GM12864 (cell line): ENCODE data around the gene GAS2L1.

Source experiments
- DNase-seq: peaks from one replicate; pipeline ENCODE4 v3.0.0-alpha.2; 2011; ENCODE audit warnings: low read depth
- H3K4me3 ChIP-seq: 2 replicates; pipeline ENCODE4 v1.5.1; 2011; ENCODE audit warnings: mild to moderate bottlenecking, low read depth, low read length, control low read depth
- TF ChIP-seq, protein P1 (sequence below): IDR thresholded peaks from 2 replicates; pipeline ENCODE4 v1.5.1; 2011; ENCODE audit warnings: low read depth, mild to moderate bottlenecking, moderate library complexity, low read length, control low read depth, inconsistent platforms; ENCODE audit errors: missing control alignments

GAS2L1 gene

DNA sequence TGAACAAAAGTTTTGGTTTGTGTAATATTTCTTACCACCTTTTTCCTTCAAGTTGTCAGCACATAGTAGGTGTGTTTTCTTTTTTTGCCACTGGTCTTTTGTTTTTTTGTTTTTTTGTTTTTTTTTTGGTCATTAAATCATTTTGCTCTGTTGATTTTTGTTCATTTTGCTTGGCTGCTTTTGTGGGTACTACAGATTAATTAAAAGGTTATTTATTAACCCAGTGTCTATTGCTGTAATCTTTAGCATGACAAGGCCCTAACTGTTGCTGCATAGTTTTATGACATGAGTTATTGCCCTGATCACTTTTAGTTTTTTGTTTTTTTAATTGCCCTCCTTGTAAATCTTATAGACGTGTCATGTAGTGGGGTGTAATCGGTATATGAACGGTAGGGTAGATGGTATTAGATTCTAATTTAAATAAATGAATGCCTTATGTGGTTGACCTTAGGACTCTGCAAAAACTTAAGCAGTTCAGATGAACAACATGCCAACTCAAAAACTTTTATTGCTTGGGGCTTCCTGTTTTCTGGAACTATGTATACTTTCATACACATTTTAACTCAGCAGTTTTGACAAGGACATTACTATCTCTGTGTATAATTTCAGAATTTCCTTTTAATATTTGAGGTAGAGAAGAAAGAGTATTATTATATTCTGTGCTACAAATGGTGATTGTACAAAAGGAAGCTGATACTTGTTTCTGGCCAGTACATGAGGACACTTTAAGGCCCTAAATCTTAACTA is 30.5 kb upstream of the GAS2L1 start:
- TF ChIP-seq, protein P1, sequence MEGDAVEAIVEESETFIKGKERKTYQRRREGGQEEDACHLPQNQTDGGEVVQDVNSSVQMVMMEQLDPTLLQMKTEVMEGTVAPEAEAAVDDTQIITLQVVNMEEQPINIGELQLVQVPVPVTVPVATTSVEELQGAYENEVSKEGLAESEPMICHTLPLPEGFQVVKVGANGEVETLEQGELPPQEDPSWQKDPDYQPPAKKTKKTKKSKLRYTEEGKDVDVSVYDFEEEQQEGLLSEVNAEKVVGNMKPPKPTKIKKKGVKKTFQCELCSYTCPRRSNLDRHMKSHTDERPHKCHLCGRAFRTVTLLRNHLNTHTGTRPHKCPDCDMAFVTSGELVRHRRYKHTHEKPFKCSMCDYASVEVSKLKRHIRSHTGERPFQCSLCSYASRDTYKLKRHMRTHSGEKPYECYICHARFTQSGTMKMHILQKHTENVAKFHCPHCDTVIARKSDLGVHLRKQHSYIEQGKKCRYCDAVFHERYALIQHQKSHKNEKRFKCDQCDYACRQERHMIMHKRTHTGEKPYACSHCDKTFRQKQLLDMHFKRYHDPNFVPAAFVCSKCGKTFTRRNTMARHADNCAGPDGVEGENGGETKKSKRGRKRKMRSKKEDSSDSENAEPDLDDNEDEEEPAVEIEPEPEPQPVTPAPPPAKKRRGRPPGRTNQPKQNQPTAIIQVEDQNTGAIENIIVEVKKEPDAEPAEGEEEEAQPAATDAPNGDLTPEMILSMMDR: no peak
- no peak for DNase-seq

GRCh38 chr22:29277927-29278326 is 28.5 kb upstream of the GAS2L1 start:
- no peak overlapping the region for H3K4me3 ChIP-seq
- DNase-seq: no peak
- TF ChIP-seq, protein P1: no peak

More for the DNA sequence above, 30.5 kb upstream of the GAS2L1 start:
- H3K4me3 ChIP-seq: no peak overlapping the region

DNA sequence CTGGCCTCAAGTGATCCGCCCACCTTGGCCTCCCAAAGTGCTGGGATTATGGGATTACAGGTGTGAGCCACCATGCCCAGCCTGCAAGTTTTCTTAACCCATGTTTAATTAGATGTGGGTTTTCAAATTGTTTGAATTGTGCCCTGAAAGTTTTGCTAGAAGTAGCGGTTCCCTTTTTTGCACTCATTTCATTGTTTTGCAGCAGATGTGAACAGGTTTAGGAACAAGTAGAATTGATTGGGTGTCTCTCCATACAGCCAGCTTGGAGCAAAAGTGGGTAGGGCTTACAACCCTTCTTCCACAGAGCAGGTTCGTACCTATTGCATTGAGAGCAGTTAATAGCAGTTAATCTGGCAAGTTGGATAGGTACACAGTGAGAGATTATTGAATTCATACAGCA is 22.3 kb upstream of the GAS2L1 start:
- TF ChIP-seq, protein P1: no peak
- no peak for DNase-seq
- no peak overlapping the region for H3K4me3 ChIP-seq

DNA sequence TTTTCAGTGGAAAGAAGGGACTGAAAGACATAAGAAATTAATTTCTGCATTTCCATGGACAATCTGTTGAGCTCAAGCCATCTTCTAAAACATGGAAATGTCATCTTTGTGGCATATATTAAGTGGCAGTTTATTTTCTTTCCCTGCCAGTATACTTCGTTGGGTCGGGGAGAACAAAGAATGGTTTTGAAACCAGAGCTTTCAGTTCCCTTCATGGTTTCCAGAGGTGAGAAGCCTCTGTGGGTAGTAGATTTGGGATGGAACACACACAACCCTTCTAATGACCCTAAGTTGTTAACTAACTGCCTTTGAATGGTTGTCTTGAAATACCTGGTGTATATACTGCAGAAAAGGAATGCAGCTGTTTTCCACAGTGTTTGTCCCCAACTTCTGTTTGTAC is 17.6 kb upstream of the GAS2L1 start:
- no peak overlapping the region for H3K4me3 ChIP-seq
- TF ChIP-seq, protein P1: no peak
- DNase-seq: no peak

- no peak for DNase-seq
- no peak overlapping the region for H3K4me3 ChIP-seq
- TF ChIP-seq, protein P1: no peak
Measured at GRCh38 chr22:29290061-29290460, 16.4 kb upstream of the GAS2L1 start.

DNA sequence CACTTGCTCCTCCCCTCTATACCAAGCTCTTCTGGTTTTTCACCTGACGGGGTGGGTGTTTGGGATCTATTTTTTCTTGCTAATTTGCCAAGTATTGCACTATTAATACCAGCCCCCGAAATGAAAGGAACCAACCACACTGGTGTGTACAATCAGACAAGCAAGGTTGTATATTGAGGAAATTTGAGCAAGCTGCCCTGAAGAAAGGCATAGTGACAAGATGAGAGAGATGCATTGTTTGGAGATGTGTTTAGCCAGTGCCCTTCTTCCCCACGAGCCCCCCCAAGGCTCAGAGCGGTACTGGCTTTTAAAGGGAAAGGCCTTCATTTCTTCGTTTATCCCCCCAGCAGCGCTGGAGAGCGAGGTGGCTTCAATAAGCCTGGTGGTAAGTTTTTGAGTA is 15.2 kb upstream of the GAS2L1 start:
- no peak overlapping the region for H3K4me3 ChIP-seq
- TF ChIP-seq, protein P1: no peak
- DNase-seq: no peak

DNA sequence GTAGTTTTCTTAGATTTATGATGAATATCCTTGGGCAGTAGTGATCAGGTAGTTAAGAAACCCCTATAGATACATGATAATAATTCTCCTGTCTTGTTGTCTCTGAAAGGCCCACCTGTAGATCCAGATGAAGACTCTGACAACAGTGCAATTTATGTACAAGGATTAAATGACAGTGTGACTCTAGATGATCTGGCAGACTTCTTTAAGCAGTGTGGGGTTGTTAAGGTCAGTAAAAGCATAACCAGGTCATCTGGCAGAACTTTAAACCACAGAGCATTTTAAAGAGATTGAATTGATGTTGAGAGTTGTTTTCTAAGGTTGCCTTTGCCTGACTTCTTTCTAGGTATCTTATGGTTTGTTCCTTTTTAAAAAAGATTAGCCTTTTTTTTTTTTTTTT is 14.1 kb upstream of the GAS2L1 start:
- TF ChIP-seq, protein P1: no peak
- H3K4me3 ChIP-seq: no peak overlapping the region
- DNase-seq: no peak
